Measurements from ENCODE around the gene GTF3C2.

GTF3C2 gene

DNA sequence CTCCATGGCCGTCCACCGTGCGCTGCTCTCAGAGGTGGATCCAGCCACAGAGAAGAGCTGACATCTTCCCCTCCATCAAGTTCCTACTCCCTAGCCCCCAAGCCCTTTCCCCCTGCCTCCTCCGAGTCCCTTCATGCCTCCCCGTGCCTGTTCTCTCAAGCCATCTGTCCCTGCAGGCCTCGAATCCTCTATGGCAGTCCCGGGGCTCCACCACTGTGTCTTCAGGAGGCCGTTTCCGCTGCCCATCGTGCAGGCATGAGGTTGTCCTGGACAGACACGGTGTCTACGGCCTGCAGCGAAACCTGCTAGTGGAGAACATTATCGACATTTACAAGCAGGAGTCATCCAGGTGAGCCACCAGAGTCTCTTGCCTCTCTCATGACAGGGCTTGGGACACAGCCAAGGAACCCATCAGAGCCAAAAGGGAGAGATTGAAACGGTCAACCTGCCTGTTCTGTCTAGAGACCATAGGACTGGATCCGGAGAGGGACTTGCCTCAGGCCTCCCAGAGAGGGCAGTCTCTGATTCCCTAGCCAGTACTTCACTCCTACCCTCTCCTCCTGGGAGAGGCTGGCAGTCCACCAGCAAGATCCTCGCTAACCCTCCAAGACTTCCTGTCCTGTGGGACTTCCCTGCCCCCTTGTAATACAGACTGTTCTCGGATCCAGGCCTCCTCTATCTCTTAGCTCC lies 58.0 kb downstream of the GTF3C2 start:
- Histone ChIP-seq H2AFZ (no peak overlapping the region), H3K9me3 (ENCODE audit: control insufficient read depth, low read length) (no peaks in the 10 kb centered on the region), H3K4me2 (ENCODE audit: low read length) (no peak overlapping the region), H3K27ac (no peak overlapping the region), H3K4me1 (peaks cover 2% of the 10 kb centered on the region), H3K79me2 (no peaks in the 10 kb centered on the region), H3K4me3 (ENCODE audit: low read depth, low read length) (no peak overlapping the region), H3K36me3 (ENCODE audit: control insufficient read depth, insufficient read depth, low read length) (no peaks in the 10 kb centered on the region), H3K27me3 (ENCODE audit: control insufficient read depth, insufficient read depth, low read length) (no peaks in the 10 kb centered on the region), H3K9ac (no peak overlapping the region)
- TF ChIP-seq, protein P1, sequence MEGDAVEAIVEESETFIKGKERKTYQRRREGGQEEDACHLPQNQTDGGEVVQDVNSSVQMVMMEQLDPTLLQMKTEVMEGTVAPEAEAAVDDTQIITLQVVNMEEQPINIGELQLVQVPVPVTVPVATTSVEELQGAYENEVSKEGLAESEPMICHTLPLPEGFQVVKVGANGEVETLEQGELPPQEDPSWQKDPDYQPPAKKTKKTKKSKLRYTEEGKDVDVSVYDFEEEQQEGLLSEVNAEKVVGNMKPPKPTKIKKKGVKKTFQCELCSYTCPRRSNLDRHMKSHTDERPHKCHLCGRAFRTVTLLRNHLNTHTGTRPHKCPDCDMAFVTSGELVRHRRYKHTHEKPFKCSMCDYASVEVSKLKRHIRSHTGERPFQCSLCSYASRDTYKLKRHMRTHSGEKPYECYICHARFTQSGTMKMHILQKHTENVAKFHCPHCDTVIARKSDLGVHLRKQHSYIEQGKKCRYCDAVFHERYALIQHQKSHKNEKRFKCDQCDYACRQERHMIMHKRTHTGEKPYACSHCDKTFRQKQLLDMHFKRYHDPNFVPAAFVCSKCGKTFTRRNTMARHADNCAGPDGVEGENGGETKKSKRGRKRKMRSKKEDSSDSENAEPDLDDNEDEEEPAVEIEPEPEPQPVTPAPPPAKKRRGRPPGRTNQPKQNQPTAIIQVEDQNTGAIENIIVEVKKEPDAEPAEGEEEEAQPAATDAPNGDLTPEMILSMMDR (IDR thresholded peaks at IDR 0.05), result no peak

DNA sequence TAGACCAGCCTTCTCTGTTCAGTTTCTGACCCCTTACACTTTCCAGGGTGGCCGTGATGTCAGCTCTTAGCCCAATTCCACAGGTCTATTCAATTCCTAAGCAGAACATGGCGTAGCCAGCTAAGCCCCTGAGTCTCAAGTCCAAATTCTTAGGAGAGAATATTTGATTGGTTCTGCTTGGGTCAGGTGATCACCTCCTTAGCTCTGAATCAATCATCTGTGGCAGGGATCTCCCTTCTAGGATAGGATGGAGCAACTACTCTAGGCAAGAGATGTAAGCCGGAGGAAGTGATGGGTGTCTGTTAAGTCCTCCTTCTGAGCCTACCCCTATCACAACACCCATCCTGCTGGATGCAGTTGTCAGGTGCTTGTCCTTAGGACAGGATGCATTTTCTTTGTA lies 59.4 kb downstream of the GTF3C2 start:
- H3K4me3 ChIP-seq (ENCODE audit: low read depth, low read length), result no peak overlapping the region
- H3K4me1 ChIP-seq, result peaks cover 10% of the 10 kb centered on the region
- no peaks in the 10 kb centered on the region for H3K79me2 ChIP-seq
- TF ChIP-seq, protein P1 (IDR thresholded peaks at IDR 0.05), result no peak
- H3K4me2 ChIP-seq (ENCODE audit: low read length), result no peak overlapping the region
- H3K9ac ChIP-seq, result no peak overlapping the region
- no peak overlapping the region for H3K27ac ChIP-seq
- no peaks in the 10 kb centered on the region for H3K36me3 ChIP-seq (ENCODE audit: control insufficient read depth, insufficient read depth, low read length)
- H2AFZ ChIP-seq, result no peak overlapping the region
- no peaks in the 10 kb centered on the region for H3K27me3 ChIP-seq (ENCODE audit: control insufficient read depth, insufficient read depth, low read length)
- H3K9me3 ChIP-seq (ENCODE audit: control insufficient read depth, low read length), result no peaks in the 10 kb centered on the region

DNA sequence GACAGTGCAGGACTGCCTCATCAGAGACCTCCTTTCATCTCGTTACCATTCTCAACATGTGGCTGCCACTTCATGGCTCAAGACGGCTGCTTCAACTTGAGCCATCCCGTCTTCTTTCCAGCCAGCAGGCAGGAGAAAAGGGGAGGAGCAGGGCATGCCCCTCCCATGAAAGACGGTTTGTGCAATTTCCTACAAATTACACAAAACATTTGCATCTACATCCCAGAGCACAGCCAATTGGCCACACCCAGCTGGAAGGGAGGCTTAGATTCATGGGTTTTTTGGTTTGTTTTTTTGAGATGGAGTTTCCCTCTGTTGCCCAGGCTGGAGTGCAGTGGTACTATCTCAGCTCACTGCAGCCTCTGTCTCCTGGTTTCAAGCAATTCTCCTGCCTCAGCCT lies 60.1 kb downstream of the GTF3C2 start:
- Histone ChIP-seq H3K36me3 (ENCODE audit: control insufficient read depth, insufficient read depth, low read length) (no peaks in the 10 kb centered on the region), H3K9ac (no peak overlapping the region), H2AFZ (no peak overlapping the region), H3K79me2 (no peaks in the 10 kb centered on the region), H3K4me3 (ENCODE audit: low read depth, low read length) (no peak overlapping the region), H3K27me3 (ENCODE audit: control insufficient read depth, insufficient read depth, low read length) (no peaks in the 10 kb centered on the region), H3K4me2 (ENCODE audit: low read length) (no peak overlapping the region), H3K27ac (no peak overlapping the region), H3K4me1 (peaks cover 10% of the 10 kb centered on the region), H3K9me3 (ENCODE audit: control insufficient read depth, low read length) (no peaks in the 10 kb centered on the region)
- TF ChIP-seq, protein P1 (IDR thresholded peaks at IDR 0.05), result no peak

DNA sequence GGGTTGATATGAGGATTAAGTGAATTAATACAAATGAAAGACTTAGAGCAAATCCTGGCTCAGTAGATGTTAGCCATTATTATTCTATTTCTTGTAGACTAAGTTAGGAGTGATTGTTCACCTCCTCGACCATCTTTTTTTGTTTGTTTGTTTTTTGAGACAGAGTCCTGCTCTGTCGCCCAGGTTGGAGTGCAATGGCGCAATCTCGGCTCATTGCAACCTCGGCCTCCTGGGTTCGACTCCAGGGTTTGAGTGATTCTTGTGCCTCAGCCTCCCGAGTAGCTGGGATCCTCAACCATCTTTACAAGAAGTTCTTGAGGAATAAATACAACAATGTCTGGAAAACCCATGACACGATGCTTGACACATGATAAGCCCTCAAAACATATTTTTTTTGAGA lies 61.6 kb downstream of the GTF3C2 start:
- Histone ChIP-seq H3K4me1 (peaks cover 10% of the 10 kb centered on the region), H3K4me2 (ENCODE audit: low read length) (no peak overlapping the region), H3K27me3 (ENCODE audit: control insufficient read depth, insufficient read depth, low read length) (no peaks in the 10 kb centered on the region), H2AFZ (no peak overlapping the region), H3K36me3 (ENCODE audit: control insufficient read depth, insufficient read depth, low read length) (no peaks in the 10 kb centered on the region), H3K4me3 (ENCODE audit: low read depth, low read length) (no peak overlapping the region), H3K9ac (no peak overlapping the region), H3K27ac (no peak overlapping the region), H3K79me2 (no peaks in the 10 kb centered on the region), H3K9me3 (ENCODE audit: control insufficient read depth, low read length) (no peaks in the 10 kb centered on the region)
- TF ChIP-seq, protein P1 (IDR thresholded peaks at IDR 0.05), result no peak

DNA sequence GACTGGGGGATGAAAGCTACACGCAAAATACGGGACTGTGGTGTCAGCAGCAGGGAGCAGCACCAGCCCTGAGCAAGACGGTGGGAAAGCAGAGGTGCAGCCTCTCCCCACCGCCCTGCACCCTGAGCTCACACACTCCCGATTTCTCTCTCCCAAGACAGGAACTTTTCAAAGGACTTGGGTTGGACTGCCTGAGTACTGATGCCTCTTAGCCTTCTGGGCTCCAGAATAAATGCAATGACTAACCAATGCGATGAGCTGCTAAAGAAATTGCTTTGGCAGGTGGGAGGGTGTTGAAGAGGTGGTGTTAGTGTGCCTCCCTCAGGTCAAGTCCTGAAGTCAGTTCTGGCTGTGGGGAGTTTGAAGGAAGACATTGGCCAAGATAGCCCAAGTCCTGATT lies 64.7 kb downstream of the GTF3C2 start:
- Histone ChIP-seq H2AFZ (no peak overlapping the region), H3K9ac (no peak overlapping the region), H3K4me2 (ENCODE audit: low read length) (no peak overlapping the region), H3K79me2 (no peaks in the 10 kb centered on the region), H3K4me1 (peaks cover 10% of the 10 kb centered on the region), H3K4me3 (ENCODE audit: low read depth, low read length) (no peak overlapping the region), H3K27ac (no peak overlapping the region), H3K36me3 (ENCODE audit: control insufficient read depth, insufficient read depth, low read length) (no peaks in the 10 kb centered on the region), H3K9me3 (ENCODE audit: control insufficient read depth, low read length) (no peaks in the 10 kb centered on the region), H3K27me3 (ENCODE audit: control insufficient read depth, insufficient read depth, low read length) (no peaks in the 10 kb centered on the region)
- TF ChIP-seq, protein P1 (IDR thresholded peaks at IDR 0.05), result no peak
